GM10847 (cell line): ENCODE measurements around the gene IPO9.

Experiments
- POLR2A ChIP-seq: IDR thresholded peaks from 2 replicates; pipeline ENCODE4 v1.6.1; 2011; ENCODE audit not compliant: insufficient read length; ENCODE audit errors: extremely low read depth

Gene IPO9

DNA sequence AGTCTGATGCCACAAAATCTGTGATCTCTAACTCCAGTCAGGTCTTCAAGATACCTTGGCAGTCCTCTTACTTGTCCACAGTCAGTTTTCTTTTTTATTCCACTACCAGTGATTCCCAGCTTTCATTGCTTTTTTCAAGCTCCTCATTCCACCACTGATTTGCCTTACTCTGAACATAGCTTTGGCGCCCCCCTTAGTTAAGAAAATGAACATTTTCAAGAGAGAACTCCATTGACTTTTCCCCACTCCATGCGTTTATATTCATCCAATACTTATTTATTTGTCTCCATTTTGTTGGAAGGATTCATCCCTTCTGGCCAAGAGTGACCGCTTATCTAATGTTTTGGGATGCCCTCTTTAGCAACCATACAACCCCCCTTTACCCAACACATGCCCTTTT is 33.9 kb upstream of the IPO9 start:
- TF ChIP-seq POLR2A, result no peak

DNA sequence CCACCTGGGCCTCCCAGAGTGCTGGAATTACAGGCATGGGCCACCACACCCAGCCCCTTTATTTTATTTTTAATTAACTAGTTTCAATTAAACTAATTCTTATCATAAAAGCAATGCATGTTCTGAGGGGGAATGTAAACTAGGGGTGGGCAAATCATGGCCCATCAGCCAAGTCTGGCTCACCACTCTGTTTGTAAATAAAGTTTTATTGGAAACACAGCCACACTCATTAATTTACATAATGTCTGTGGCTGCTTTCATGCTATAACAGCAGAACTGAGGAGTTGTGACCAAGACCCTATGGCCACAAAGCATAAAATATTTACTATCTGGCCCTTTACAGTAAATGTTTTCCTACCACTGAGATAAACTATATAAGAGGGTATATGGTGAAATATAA is 28.7 kb upstream of the IPO9 start:
- no peak for TF ChIP-seq POLR2A

DNA sequence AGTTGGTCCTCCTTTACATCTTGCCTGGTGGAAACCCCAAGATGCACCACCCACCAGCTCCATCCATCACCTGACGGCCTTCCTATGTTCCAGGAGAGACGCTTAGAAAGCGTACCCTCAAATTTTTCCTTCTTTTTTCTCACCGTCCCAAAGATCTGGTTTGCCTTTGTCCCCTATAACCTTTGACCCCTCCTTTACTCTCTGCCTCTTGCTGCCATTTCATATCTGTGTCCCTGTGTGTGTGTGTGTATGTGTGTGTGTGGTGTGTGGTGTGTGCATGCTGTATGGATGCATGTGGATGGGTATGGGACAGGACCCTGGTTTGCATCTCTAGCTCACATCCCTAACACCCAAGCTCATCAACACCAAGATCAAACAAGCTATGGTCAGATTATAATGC is 22.2 kb upstream of the IPO9 start:
- no peak for TF ChIP-seq POLR2A

DNA sequence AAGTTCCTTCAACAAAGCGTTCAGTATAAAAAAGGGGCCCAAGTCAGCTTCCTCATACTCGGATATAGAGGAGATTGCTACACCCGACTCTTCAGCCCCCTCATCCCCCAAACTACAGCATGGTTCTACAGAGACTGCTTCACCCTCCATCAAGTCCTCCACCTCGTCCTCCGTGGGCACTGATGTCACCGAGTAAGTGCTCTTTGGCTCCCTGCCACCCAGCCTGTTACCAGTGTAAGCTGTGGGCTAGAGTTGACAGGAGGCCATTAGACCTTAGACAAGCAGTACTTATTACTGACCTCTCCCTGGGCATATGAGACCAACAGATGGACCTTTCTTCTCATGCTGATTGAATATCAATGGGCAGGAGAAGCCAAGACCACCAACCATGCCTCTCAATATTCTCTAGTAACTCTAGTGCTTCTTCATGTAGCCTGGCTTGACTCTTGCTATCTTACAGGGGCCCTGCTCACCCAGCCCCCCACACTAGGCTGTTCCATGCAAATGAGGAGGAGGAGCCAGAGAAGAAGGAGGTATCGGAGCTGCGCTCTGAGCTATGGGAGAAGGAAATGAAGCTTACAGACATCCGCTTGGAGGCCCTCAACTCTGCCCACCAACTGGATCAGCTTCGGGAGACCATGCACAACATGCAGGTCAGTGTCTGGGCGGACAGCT is 20.9 kb upstream of the IPO9 start:
- no peak for TF ChIP-seq POLR2A

DNA sequence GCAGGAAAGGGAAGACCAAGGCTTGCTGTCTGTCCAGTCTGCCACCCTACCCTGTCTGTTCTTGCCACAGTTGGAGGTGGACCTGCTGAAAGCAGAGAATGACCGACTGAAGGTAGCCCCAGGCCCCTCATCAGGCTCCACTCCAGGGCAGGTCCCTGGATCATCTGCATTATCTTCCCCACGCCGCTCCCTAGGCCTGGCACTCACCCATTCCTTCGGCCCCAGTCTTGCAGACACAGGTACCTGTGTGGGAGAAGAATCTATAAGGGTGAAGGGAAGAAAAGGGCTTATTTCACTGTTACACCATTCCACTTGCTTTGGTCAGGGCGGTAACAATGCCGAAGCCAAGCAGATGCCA is 20.3 kb upstream of the IPO9 start:
- TF ChIP-seq POLR2A, result no peak

DNA sequence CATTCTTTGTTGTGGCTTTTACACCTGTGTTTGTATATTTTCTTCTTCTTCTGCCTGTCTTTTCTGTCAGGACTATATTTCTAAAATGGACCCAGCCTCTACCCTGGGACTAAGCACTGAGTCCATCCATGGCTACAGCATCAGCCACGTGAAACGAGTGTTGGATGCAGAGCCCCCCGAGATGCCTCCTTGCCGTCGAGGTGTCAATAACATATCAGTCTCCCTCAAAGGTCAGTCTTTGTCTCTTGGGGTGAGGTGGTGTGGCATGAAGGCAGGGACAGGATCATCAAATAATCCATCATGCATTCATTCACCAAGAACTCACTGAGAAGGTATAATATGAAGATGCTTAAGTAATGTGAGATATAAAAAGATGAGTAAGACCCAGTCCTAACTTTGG is 19.1 kb upstream of the IPO9 start:
- TF ChIP-seq POLR2A, result no peak

DNA sequence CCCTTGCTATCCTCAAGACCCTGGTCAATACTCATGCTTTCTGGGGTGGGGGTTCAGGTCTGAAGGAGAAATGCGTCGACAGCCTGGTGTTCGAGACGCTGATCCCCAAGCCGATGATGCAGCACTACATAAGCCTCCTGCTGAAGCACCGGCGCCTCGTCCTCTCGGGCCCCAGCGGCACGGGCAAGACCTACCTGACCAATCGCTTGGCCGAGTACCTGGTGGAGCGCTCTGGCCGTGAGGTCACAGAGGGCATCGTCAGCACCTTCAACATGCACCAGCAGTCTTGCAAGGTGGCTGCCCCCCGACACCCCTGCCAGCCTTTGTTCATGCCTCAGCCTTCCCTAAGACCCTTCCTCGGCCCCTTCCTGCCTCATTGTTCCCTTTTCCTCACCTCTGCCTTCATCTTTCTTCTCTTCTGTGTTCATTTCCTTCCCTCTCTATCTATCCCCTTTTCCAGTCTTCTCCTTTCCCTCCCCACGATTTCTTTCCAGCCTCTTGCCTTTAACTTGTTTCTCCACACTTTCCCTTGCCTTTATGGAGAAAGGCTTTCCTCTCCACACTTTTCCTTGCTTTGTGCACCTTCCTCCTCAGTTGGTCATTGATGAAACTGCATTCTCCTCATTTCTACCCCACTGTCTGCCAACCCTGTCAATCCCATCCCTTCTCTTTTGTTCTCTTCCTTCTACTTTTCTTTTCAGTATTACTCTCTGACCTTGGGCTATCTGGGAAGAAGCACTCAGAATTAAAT is 18.3 kb upstream of the IPO9 start:
- no peak for TF ChIP-seq POLR2A

DNA sequence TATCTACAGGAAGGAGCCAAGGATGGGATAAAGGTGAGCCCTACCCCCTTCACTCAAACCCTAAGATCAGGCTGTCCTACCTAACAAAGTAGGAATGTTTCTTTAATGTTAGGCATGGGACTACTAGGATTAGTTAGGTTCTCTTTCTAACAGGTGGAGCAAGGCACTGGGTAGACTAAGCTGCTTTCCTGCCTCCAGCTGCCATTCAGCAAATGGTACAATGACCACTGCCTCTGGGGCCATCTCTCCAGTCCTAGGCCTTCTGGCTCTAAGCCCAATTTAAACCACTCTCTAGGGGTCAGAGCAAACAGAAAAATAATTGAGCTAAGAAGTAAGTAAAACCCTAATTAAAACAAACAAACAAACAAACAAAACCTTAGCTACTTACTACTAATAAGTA is 15.7 kb upstream of the IPO9 start:
- no peak for TF ChIP-seq POLR2A

DNA sequence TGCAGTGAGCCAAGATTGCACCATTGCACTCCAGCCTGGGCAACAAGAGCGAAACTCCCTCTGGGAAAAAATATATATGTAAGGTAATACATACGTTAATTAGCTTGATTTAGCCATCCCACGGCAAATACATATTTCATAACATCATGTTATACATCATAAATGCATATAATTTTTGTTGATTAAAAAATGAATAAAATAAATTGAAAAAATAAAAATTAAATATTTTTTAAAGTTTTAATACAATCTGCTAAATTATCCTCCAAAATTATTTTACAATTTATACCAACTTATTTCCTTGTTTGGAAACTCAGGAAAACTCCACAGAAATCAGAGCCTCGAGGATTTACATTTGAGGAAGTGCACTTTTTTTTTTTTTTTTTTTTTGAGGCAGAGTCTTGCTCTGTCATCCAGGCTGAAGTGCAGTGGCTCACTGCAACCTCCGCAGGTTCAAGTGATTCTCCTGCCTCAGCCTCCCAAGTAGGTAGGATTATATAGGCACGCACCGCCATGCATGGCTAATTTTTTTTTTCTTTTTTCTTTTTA is 12.6 kb upstream of the IPO9 start:
- no peak for TF ChIP-seq POLR2A

DNA sequence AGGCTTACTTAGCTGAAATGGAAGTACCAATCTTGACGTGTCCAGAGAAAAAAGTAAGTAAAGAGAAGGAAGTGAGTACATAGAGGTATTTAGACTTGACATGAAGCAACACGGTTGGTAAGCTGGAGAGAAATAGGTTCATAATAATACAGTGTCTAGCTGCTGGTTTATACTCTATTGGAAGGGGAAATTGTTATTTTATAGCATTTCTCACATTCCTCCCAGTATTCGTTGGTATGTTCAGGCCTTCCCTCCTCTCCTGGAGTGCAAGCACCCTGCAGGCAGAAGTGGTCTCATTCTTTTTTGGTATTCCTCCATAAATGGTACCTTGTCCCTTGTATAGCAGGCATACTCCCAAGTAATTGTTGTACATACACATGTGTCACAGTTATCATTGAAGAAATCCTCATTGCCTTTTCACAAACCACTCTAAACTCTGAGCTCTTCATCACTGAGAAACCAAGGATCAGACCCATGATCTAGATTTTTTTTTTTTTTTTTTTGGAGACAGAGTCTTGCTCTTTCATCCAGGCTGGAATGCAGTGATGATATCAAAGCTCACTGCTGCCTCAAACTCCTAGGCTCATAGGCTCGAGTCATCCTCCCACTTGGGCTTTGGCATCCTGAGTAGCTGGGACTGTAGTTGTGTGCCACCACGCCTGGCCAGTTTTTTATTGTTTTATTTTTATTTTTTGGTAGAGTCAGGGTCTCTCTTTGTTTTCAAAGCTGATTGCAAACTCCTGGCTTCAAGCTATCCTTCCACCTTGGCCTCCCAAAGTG is 9.8 kb upstream of the IPO9 start:
- no peak for TF ChIP-seq POLR2A

DNA sequence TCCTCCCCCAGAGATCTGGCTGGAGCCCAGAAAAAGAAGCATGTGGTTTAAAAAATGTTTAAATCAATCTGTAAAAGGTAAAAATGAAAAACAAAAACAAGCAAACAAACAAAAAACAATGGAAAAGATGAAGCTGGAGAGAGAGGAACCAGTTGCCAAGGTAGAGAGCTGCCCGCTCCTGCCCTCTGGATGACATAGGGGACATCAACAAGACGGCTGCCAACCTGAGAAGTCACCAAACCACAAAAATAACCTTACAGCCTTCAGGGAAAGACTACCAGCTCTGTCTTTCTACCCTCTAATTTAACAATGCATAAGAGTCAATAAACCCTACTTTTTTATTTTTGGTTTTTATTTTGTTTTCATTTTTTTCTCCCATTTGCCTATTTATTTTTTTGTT is 8.5 kb upstream of the IPO9 start:
- TF ChIP-seq POLR2A, result no peak

DNA sequence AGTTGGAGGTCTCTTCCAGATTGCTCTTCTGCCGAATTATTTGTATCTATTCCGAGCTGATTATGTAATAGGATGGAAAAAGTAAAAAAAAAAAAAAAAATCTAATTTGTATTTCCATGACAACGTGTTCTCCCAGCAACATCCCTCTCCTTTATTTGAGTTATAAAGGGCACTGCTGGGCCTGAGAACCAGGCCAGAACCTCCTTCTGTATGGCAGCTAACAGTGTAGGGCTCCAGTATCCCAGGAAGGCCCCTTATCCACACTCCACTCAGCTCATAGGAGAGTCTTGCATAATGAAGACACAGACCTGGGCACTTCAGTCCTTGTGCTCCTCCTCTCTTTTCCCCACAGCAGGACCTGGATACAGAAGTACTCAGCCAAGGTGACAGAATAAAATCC is 3.7 kb upstream of the IPO9 start:
- no peak for TF ChIP-seq POLR2A

DNA sequence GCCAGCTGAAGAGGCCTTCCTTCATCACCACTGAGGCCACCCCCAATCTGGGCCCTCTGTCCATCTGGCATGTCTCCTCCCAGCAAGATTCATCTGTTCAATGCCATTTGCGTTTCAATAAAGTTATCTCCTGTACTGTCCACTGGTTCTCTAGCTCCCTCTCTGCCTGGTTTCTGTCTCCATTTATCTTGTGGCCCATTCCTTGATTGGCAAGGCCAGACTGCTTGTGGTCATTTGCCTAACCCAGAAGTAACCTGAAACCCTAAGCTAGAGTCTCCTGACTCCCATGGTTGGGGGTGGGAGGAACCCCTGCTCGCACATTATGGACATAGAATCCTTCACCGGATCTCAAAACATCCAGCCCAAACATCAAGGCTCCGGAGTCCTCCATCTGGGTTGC is 2.1 kb upstream of the IPO9 start:
- no peak for TF ChIP-seq POLR2A

DNA sequence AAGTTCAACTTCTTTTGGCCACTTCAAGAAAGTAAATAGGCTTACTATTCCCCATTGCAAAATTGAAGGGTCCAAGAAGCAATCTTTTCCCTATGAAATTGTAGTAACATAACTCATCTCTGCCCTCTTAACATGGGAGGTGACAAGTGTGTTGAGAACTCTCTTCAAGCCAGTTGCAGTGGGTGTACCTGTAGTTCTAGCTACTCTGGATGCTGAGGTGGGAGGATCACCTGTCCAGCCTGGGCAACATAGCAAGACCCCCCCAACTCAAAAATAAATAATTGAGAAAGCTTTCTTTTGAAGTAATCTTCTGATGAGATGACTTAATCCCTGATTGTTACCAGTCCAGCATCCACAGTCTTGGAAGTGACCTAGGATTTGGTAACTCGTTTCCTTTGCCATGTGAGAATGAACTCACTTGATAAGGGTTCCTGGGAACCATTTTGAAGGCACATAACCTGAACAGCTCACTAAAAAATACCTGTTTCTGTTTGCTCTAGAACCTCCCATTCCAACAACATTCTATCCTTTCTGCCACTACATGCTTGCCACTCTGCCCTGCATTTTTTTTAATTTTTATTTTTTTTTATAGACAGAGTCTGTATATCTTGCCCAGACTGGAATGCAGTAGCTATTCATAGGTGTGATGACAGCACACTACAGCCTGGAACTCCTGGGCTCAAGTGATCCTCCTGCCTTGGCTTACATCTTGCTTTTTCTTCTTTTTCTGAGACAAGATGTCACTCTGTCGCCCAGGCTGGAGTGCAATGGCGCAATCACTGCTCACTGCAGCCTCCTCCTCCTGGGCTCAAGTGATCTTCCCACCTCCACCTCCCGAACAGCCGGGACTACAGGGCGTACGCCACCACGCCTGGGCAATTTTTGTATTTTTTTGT is 1.4 kb upstream of the IPO9 start:
- no peak for TF ChIP-seq POLR2A

DNA sequence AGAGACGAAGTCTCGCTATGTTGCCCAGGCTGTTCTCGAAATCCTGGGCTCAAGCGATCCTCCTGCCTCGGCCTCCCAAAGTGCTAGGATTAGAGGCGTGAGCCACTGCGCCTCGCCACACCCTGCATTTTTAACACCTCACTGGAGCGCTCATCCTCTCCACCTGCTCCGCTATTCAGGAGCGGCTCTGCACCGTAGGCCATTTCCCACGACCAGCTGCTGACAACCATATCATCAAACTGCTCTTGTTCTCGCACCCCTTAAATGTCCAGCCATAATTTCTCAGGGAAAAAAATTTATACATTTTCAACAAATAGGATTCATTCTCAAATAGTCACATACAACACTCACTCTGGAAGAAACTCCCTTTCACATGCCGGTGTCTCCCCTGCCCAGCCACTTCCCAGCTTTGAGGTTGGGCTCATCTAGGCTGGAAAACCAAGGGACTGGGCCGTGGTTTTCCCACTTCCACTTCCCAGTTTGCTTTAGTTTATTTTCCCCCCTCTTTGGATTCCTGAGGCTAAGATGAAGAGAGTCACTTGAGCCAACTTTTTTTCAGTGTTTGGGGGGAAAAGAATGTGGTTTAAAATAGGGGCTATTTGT is 639 bp upstream of the IPO9 start:
- no peak for TF ChIP-seq POLR2A
